GM10847 (cell line): ENCODE results near the gene OR51L1.

Source experiments
- POLR2A ChIP-seq: IDR thresholded peaks from 2 replicates; pipeline ENCODE4 v1.6.1; 2011; ENCODE audit not compliant: insufficient read length; ENCODE audit errors: extremely low read depth

Gene OR51L1

GRCh38 chr11:5037926-5038325 is 43.3 kb downstream of the OR51L1 start:
- TF ChIP-seq POLR2A: no peak

GRCh38 chr11:5038341-5038740 is 43.7 kb downstream of the OR51L1 start:
- no peak for TF ChIP-seq POLR2A

- TF ChIP-seq POLR2A: no peak
Observed at GRCh38 chr11:5040876-5041275, 46.2 kb downstream of the OR51L1 start.

GRCh38 chr11:5042091-5042490 is 47.4 kb downstream of the OR51L1 start:
- TF ChIP-seq POLR2A: no peak

GRCh38 chr11:5043380-5043779 is 48.7 kb downstream of the OR51L1 start:
- no peak for TF ChIP-seq POLR2A

- no peak for TF ChIP-seq POLR2A
Observed at GRCh38 chr11:5046226-5046625, 51.6 kb downstream of the OR51L1 start, which contains the start of gene OR52J3. OR52J3 (plus strand) TSS chr11:5046526; CDS start chr11:5046526, 0 bp downstream.

- TF ChIP-seq POLR2A: no peak
Observed at GRCh38 chr11:5046754-5047330, 52.2 kb downstream of the OR51L1 start.
